NCI-H1417 (cell line): ENCODE results near the gene APOBEC4.
"Not testable (repeated sequence)": the region's sequence is repeated elsewhere in the genome, so short reads cannot be mapped to it uniquely, and the experiment has no call there.

Experiments used
- DNase-seq, 3 experiments: peaks; one replicate each; lab custom pipeline; 2025; lab: John Stamatoyannopoulos, UW

APOBEC4 gene

DNA sequence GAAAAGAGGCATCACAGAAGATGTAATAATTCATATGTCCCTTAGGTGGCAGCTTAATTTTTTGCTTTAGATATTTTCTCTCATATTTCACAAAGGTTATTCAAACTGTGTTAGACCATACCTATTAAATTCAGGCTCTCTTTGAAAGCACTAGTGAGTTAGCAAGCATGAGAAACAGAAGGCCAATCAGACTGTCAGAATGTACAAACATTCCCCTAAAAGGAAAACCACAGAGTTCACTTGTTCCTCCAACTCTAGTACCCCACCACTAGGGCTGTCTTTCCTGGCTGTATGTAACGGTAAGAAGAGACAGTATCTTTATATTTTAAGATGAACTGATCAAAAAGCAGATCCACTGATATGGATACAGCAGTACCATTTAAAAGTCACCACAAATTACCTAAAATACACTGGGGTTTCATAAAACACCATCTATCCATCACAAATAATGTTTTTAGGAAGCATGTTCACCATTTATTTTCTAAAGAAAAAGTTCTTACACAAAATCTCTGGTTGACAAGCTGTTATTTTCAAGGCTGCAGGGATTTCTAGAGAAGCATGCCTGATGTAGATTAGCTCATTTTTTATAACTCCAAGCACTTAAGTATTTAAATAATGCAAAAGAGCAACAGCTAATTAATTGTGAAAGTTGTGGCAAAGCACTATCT is 19.3 kb downstream of the APOBEC4 start:
- DNase-seq, result peak; percentile 27 to 56 (median 48)

DNA sequence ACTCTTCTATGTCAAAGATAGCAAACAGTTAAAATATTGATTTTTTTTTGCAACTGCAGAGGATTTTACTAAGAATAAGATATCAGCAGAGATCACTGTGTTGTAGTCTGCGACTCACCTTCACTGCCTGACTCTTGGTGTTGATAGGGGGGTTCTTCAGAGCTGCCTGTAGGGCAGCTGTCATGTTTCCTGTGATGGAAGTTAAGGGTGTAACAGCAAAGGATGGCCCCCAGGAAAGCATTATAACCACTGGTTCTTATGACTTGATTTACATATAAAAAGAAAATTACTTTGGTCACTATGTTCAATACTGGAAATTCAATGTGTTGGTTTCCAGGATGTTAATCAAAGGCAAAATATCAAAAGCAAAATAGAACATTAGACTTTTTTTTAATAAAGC is 20.2 kb downstream of the APOBEC4 start:
- no peak for DNase-seq

DNA sequence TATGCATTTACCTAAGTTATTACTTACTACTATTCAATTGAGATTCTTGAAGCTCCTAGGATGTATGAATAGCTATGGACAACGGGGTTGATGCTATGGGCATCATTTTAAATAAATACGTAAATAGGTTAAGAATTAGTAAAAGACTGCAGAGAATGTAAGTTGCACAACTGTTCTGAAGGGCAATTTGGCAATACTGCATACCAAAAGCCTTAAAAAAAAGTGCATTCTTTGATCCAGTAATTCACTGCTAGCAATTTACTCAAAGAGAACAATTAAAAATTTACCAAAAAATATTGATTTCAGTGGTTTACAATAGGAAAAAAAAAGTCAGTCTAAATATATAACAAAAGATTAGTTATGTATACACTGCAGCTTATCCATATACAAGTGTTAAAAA is 21.0 kb downstream of the APOBEC4 start:
- no peak for DNase-seq

DNA sequence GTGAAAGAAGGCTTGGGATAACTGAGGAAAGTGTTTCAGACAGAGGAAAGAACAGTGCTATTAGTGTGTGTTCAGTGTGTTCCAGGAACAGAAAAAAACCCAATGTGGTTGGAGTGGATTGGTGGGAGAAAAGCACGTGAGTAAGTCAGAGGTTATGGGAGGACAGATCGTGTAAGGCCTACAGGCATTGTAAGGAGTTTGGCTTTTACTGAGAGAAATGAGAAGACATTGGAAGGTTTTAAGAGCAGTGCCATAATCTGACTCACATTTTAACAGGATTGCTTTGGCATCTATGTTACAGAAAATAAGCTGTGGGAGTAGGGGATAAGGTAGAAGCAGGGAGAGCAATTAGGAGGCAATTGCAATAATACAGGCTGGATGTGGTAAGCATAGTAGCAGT is 22.4 kb downstream of the APOBEC4 start:
- DNase-seq, result no peak

DNA sequence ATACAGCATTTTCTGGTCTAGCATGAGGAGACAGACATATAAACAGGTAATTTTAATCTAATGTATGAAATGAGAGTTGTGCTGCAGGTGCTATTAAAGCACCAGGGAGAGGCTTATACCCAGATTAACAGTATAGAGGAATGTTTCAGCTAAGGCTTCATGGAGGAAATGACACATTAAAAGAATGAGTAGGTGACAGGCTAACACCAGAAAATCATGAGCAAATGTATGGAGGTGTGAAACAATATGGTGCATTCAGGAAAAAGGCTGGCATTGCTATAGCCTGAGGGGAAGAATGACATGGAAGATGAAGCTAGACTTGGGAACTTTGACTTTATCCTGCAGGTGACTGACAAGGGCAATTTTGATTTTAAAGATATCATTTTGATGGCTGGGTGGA is 24.6 kb downstream of the APOBEC4 start:
- no peak for DNase-seq

DNA sequence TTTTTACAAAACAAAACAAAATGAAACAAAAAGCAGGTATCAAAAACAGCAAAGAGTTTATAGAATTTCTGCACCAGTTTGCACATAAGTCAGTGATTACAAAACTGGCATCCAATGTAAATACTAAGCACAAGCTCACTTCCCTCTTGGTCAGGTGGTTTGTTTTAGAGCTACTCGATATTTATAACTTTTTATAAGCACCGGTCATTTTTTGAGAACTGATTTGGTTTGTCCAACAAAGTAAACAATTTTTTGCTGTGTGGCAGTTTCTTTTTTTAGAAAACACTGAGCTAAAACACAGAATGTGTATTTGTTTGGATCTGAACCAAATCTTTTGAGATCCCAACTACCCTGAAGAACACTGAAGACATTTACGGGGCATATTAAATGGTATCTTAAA is 26.9 kb downstream of the APOBEC4 start:
- not testable (repeated sequence) for DNase-seq

DNA sequence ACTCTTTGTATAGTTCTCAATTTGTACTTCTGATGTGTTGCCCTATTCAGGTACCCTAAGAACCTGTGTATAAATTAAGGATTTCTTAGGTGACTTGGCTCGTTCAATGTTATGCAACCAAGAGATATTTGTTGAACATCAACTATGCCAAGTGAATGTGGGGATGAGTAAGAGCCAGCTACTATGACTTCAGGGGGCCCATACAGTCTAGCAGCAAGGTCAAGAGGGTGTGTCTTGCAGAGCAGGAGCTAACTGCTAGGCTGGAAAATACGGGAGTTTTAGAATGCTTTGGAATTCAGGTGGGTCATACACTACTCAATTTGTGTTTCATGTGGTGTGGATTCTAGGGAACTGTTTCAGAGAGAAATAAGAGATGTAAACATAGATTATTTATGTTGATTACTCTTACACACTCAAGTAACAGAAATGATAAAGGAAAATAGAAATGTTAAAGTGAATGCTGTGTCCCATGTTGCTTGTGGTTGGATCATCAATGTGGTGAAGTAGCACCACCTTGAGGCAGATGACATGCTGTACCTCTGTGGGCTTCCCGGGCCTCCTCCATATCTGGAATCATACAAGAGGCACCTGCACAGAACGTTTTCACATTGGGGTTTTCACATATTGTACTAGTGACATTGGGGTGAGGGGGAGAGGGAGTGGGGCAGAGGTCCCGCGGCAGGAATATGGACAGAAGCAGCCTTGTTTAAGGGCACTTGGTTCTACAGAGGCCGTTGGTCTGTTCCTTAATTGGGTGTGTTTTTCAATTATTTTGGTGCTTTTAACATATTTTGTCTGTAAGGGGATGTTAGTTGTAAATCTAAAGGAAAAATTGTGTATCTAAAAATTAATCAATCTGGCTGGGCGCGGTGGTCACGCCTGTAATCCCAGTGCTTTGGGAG is 30.0 kb downstream of the APOBEC4 start:
- peak; percentile 33 to 79 (median 71) for DNase-seq

DNA sequence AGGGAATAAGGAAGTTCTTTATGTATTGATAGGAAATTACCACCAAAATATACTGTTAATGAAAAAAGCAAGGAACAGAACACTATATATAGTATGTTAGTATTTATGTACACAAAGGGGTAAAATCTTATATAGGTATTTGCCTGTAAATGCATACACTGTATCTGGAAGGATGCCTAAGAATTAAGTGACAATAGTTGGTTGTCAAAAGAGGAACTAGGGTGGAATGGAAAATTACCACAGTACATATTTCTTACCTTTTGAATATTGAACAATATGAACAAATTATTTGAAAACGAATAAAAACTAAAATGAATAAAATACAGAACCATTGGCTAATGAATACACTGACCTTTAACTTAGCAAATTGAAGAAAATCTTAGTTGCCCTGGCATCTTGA is 31.1 kb downstream of the APOBEC4 start:
- DNase-seq, result no peak

DNA sequence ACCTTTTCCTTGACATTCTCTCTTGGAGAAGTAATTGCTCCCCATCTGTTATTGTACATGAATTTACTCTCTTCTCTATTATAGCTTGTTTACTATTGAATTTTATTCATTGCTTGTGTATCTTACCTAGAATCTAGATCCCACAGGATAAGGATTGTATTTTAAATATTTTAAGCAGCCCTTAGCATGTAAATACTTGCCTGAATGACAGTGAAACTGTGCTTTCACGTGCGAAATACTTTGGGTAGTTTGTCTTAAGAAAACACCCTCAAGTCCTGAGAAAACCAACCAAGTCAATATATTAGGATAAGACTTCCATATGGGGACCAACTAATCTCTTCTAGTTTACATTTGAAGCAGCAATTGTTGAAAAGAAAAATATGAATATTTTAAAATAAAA is 32.8 kb downstream of the APOBEC4 start:
- DNase-seq, result no peak

DNA sequence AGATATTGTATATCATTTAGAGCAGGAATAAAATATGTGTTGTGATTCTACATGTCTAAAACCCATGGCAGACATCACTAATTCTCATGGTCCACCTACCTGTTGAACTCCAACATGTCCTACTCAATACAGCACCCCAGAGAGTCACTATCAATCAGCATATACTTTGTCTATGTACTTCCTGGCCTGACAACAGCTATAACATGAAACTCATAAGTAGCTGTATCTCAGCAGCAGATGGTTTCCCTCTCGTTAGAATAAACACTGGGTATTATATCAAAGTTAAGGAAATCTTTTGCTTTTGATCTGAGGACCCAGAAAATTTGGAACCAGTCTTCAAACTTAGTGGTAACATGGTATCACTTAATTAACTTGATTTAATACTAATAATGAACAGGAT is 33.3 kb downstream of the APOBEC4 start:
- no peak for DNase-seq

DNA sequence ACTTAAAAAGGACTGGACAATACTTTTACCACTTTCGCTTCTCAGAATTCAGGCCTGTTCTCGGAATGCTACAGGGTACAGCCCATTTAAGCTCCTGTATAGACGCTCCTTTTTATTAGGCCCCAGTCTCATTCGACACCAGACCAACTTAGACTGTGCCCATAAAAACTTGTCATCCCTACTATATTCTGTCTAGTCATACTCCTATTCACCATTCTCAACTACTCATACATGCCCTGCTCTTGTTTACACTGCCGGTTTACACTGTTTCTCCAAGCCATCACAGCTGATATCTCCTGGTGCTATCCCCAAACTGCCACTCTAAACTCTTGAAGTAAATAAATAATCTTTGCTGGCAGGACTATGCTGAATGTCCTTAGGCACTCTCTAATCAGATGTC is 34.9 kb downstream of the APOBEC4 start:
- not testable (repeated sequence) for DNase-seq

DNA sequence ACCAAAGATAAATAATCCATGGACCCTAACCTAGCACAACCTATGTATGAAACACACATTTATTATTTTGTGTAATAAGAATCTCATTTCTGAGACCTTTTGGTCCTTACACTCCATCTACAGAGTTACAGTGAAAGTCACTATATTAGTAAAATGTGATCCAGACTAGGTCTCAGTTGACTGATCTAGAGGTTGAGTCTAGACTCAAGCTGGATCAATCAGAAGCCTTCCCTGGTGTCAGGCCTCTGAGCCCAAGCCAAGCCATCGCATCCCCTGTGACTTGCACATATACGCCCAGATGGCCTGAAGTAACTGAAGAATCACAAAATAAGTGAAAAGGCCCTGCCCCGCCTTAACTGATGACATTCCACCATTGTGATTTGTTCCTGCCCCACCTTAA is 40.1 kb downstream of the APOBEC4 start:
- DNase-seq, result not testable (repeated sequence)

DNA sequence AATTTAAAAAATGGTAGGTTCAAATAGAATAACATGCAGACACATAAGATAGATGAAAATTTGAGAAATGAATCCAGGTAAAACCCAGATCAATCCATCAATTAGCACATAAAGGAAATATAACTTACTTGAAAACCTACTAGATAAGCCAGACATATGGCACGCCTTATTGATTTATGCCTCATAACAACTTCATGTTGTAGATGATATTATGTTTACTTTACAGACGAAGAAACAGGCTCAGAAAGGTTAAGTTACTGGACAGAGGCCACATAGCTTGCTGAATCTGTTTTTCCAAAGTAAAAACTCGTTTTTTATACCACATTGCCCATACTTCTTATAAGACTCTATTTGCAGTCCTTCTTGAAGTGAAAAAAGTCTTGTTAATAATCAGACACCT is 40.7 kb downstream of the APOBEC4 start:
- DNase-seq, result no peak

DNA sequence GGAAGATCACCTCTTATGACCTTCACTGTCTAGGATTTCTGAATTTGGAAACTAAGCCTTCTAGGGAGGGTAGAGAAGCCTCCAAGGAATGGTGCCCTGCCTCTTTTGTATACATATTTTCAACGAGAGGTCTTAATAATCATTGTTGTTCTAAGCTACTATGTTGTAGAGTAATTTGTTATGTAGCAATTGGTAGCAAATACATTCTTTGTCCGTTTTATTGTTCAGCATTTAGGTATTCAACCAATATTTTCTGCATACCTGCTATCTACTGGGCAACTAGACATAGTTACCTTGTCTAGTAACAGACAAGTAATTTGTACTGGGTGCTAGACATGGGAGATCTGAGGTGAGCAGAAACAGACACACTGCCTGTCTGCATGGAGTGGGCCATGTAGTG is 42.1 kb downstream of the APOBEC4 start:
- DNase-seq, result no peak

DNA sequence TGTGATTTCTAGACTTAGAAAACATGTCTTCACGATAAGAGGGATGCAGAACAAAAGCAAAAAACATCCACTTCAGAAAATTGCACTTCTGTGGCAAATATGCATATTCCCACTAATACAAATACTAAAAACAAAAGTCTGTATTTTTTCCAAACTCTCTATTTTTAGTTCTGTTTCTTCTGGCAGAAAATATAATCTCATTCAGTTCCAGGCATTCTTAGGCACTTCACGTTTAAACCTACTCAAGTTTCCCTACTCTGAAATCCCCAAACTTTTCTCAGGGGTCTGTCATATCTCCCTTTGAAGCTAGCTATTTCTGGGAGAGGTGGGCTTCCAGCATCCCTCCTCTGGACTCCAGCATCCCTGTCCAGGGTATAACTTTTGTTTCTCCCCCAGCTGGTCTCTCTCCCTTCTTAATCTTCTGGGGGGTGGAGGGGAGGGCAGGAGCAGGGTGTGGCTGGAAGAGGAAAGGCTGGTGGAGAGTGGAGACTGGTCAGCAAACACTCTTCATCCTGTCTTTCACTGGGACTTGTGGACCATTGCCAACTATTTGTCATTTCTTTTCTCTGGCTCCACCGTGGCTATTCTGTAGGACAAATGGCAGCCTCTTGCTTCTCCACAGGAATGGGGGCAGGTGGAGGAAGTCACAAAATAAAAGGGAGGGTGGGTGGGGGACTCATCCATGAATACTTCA is 43.2 kb downstream of the APOBEC4 start:
- DNase-seq, result no peak

DNA sequence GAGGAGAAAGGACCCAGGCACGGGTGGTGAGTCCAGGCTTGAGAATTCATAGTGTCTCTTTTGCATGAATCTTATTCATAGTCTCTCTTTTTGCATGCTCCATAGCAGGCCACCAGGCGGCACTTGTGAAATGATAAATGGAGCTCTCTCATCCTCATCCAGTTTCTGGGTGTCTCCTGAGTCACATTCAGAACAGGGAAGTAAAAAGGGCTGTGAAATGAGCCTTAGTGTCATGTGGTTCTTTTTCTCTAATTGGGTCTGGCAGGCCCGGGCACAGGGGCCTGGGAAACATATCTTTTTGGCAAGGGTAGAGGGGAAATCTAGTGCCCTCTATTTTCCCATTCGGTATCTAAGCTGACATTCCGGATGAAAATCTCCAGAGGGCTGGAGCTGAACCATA is 43.8 kb downstream of the APOBEC4 start:
- DNase-seq, result peak in 1 of 3 experiments; percentile 70

DNA sequence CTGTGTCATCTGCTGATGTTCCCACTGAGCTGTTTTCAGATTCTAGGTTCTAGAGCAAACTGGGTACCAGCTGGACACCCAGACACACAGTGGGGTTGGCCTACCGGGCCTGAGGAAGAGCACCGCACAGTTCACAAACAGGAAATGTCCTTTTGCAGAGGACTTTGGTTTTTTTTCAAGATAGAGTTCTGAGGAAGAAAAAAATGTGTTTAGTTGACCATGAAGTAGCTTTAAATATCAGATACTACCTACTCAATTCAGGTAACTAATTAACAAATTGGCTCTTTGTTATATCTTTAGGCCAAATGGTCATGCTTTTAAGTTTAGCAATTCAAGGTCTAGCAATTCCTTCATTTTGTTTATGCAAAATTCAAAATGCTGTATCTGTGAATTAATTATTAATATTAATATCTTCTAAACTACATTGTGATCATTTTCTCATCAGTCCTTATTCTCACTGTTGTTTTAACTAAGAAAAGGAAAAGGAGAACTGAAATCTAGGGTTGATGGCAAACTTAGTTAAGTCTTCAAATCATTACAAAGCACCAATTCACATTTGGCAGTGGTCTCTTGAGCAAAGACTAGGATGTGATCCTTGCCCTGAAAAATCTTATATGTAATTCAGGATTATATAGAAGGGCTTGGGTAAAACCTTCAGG is 45.7 kb downstream of the APOBEC4 start:
- DNase-seq, result no peak

DNA sequence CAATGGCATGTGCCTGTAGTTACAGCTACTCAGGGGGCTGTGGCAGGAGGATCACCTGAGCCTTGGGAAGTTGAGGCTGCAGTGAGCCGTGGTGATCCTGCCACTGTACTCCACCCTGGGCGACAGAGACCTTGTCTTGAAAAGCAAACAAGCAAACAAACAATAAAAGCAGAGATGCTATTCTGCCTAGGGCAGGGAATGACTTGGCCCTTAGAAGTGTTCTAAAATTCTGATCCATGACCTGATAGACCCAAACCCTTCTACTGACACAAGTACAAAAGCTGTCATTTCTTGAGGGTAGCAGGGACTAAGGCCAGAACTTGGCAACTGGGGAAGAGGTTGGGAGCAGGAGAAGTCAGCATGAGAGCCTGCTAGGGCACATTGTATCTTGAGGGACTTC is 47.2 kb downstream of the APOBEC4 start:
- DNase-seq, result no peak

DNA sequence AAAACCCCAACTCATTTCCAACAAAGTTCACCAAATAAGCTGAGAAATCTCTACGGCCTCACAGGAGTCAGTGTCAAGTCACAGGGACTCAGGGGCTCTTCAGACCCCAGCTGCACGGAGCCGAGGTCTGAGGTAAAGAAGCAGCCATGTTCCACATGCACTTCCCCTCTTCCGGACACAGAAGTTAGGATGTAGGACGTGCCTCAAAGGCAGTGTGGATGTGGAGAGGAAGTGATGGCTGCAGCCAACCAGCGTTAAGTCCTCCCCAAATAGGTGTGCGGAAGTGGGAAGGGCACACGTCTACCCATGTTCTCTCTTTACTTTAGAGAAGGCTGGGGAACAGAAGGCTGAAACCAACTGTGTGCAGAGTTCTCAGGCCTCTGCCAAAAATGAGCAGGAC is 48.3 kb downstream of the APOBEC4 start:
- DNase-seq, result no peak

DNA sequence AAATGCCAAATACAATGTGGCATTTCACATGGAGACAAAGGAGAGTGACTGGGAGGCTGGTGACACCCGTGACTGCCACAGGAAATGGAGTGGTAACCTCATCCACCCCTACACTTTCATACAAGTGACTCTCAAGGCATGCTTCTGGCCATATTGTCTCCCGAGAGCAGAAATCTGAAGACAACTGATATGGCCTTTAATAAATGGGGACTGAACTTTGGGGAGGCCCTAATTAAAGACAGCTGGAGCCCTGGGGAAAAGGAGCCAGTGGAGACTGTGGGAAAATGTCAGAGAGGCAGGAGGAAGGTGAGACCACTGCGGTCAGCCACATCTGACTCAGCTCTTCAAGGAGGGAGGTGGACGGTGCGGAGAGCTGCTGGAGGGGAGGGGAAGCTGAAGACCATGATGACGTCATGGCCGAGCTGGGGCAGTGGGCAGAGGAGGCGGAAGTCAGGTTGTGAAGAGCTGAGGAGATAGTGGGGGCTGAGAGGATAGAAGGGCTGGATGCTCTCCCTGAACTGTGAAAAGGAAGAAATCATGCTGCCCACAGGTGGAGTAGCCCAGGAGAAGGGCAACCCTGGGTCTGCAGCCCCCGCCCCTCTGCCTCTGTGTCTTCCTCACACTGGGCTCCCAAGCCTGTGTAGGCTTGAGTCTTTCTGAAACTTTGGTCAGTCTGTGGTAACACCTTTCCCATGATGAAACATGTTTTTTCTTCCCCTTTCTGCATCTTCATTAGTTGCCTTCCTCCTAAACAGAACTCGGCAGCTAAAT is 48.9 kb downstream of the APOBEC4 start:
- DNase-seq, result no peak

DNA sequence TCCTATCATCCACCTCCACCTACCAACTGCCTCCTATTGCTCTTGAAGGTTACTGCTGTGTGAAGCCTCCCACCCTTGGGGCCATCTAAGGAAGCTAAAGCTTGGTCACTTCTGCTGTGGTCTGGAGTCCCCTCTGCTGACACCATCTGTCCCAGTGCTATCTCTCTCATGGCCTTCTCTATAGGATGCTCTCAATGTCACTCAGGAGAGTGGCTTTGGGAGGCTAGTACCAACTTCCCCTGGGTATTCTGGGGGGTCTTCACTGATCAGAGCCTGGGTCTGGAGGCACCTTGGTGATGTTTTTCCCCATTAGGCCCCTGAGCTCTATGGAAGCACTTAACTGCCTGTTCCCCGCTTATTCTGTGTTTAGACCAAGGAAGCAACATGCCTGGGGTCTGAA is 50.6 kb downstream of the APOBEC4 start:
- no peak for DNase-seq

DNA sequence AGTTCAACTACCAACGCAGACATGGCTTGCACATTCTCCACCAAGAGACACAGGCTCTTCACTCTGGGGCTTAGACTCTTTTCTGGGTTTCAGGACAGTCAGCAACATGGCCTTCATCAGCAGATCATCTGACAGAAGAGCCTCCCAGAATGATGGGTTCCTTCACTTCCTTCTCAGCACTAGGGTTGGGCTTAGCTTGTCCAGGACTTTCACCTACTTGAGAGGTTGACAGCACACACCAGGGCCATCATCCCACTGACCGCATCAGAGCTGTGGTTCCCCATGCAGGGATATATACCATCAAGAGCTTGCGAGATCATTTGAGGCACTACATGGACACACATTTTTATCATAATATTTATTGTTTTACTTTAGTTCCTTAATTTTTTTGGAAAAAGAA is 52.5 kb downstream of the APOBEC4 start:
- no peak for DNase-seq
